Measurements from ENCODE around the gene LILRA6.
"Not testable (repeated sequence)": the region's sequence is repeated elsewhere in the genome, so short reads cannot be mapped to it uniquely, and the experiment has no call there.

The LILRA6 gene

GRCh38 chr19:54230031-54230430, 12.6 kb downstream of the LILRA6 start:
- ChIA-PET POLR2A (no interaction called here), CTCF (interaction anchor here (1.5 kb wide), 1 partner anchor 61 kb away, joined by 4 read pairs; no protein-coding TSS in a partner anchor)
- TF ChIP-seq, protein P1, sequence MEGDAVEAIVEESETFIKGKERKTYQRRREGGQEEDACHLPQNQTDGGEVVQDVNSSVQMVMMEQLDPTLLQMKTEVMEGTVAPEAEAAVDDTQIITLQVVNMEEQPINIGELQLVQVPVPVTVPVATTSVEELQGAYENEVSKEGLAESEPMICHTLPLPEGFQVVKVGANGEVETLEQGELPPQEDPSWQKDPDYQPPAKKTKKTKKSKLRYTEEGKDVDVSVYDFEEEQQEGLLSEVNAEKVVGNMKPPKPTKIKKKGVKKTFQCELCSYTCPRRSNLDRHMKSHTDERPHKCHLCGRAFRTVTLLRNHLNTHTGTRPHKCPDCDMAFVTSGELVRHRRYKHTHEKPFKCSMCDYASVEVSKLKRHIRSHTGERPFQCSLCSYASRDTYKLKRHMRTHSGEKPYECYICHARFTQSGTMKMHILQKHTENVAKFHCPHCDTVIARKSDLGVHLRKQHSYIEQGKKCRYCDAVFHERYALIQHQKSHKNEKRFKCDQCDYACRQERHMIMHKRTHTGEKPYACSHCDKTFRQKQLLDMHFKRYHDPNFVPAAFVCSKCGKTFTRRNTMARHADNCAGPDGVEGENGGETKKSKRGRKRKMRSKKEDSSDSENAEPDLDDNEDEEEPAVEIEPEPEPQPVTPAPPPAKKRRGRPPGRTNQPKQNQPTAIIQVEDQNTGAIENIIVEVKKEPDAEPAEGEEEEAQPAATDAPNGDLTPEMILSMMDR (IDR thresholded peaks at IDR 0.05; ENCODE audit: control extremely low read depth, extremely low read depth, low read depth, missing control alignments) = no peak
- DNase-seq (ENCODE audit: extremely low spot score) = no peak

DNA sequence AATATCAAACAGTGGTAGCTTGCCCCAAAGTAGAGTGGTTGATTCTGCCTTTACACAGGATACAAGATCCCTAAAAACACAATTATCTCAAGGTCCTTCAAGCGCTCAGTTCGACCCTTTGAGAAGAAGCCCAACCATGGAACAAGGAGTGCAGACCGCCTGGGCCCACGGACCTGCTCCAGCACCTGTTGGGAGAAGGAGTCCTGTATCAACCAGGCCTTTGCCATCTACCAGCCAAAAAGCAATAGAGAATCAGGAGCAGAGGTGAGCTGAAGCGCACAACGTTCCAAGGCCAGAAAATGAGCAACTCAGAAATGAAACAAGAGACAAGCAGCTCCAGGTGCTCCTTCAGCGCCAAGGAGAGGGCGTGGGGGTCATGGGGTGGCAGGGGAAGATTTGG, 13.4 kb downstream of the LILRA6 start:
- TF ChIP-seq, protein P1 (IDR thresholded peaks at IDR 0.05; ENCODE audit: control extremely low read depth, extremely low read depth, low read depth, missing control alignments) = no peak
- no peak for DNase-seq (ENCODE audit: extremely low spot score)
- POLR2A ChIA-PET = no interaction called here
- CTCF ChIA-PET = interaction anchor here (1.2 to 1.5 kb wide), 2 partner anchors 30 to 60 kb away, joined by 3 to 4 read pairs; no protein-coding TSS in a partner anchor

DNA sequence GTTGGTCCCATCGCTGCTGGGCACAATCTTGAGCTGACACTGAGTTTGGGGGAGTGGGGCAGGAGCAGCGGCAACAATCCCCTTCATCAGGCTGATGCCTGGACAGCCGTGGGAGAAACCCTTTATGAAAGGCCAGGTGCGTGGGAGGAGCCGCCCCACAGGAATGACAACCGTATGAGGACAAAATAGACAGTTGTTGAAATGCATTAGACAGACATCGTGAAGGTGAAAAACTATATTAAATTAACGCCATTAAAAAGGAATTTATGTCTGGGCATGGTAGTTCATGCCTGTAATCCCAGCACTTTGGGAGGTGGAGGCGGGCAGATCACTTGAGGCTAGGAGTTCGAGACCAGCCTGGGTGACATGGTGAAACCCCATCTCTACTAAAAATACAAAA, 18.0 kb downstream of the LILRA6 start:
- DNase-seq (ENCODE audit: extremely low spot score); CTCF ChIA-PET; POLR2A ChIA-PET: not testable (repeated sequence)

DNA sequence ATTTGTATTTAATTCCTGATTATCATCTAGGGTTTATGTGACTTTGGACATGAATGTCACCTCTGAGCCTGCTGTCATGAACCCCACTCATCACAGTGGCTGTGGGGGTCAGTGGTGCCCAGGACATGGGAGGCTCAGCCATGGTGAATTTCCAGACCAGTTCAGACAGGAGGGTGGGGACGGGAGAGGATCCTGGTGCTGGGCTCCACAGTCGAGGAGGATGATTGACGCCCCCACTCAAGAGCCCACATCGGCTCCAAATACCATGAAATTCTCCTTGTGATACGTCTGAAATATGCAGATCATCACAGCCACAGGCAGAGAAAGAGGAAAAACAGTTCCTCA, 18.7 kb downstream of the LILRA6 start:
- POLR2A ChIA-PET; CTCF ChIA-PET; DNase-seq (ENCODE audit: extremely low spot score): not testable (repeated sequence)

GRCh38 chr19:54223277-54223936, 19.2 kb downstream of the LILRA6 start:
- POLR2A ChIA-PET; DNase-seq (ENCODE audit: extremely low spot score); CTCF ChIA-PET: not testable (repeated sequence)

GRCh38 chr19:54222474-54223276, 19.9 kb downstream of the LILRA6 start, which contains the start of gene LILRB3:
Gene LILRB3, minus strand, starts transcription at chr19:54223007. Its CDS starts 31 bp downstream, at chr19:54222976.
- DNase-seq (ENCODE audit: extremely low spot score); CTCF ChIA-PET; POLR2A ChIA-PET: not testable (repeated sequence)

GRCh38 chr19:54221947-54222346, 20.6 kb downstream of the LILRA6 start:
- CTCF ChIA-PET, POLR2A ChIA-PET: not testable (repeated sequence)

GRCh38 chr19:54219702-54220101, 22.9 kb downstream of the LILRA6 start:
- CTCF ChIA-PET; POLR2A ChIA-PET; DNase-seq (ENCODE audit: extremely low spot score): not testable (repeated sequence)

More at GRCh38 chr19:54221947-54222346, 20.6 kb downstream of the LILRA6 start:
- not testable (repeated sequence) for DNase-seq (ENCODE audit: extremely low spot score)

DNA sequence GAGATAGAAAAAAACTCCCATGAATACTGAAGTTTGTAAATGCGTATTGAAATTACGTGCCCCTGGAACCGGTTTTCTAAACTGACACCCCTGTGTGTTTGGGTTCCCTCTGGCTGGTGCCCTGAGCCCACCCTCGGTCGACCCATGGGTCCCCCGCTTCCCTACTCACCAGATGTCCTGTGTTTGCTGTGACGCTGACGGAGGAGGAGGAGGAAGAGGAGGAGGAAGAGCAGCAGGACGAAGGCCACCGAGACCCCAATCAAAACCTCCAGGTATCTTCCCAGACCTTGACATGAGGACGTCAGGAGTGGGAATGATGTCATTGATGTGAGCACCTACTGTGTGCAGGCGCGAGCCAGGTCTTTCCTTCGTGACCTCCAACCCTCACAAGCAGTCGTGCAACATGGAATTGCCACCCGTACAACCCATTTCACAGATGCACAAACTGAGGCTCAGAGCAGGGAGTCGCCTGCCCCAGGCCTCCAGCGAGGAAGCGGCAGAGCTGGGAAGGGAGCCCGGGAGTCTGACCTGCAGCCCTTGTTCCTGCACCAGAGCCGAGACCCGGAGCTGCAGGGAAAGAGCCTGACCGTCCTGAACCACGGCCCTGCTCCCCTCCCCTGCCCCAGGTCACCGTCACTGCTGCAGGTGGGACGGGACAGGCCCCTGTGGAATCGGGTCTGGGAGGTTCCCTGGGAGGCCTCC, 23.5 kb downstream of the LILRA6 start:
- TF ChIP-seq, protein P1 (IDR thresholded peaks at IDR 0.05; ENCODE audit: control extremely low read depth, extremely low read depth, low read depth, missing control alignments) = no peak

More for the DNA sequence above, 23.5 kb downstream of the LILRA6 start:
- CTCF ChIA-PET = no interaction called here
- no peak for DNase-seq (ENCODE audit: extremely low spot score)
- POLR2A ChIA-PET = no interaction called here
